ENCODE data around the gene WDR70.

WDR70 gene

DNA sequence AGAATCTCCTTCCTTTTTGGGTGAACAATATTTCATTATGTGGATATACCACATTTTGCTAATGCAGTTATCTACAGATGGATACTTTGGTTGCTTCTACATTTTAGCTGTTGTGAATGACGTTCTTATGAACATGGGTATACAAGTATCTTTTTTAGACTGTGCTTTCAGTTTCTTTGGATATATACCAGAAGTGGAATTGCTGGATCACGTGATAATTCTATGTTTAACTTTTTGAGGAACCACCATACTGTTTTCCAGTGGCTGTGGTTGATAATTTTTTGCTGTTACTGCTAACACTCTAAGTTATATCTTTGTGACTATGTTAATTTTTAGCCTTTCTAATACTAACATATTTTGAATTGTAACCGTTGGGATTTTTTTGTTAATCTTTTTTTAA, 12.5 kb downstream of the WDR70 start:
- H4K91ac ChIP-seq (ENCODE audit: low read depth, low read length, poor library complexity) = no peak overlapping the region
- H4K8ac ChIP-seq (ENCODE audit: low read depth, low read length) = no peak overlapping the region
- no peak overlapping the region for H3K23ac ChIP-seq (ENCODE audit: low read depth, low read length, poor library complexity)
- no CpG with 5 or more reads among the region's 3 CpGs for WGBS, 2 donors (ENCODE audit: extremely low coverage in 2 of 2, insufficient read length in 2 of 2, insufficient replicate concordance in 1 of 2)
- H2BK5ac ChIP-seq (ENCODE audit: low read length) = no peak overlapping the region
- H3K9ac ChIP-seq (ENCODE audit: low read depth, low read length, poor library complexity) = no peak overlapping the region
- no peaks in the 10 kb centered on the region for H3K79me1 ChIP-seq (ENCODE audit: low read depth, low read length)
- H2BK15ac ChIP-seq (ENCODE audit: low read length) = no peak overlapping the region
- no peak overlapping the region for H3K4me3 ChIP-seq (ENCODE audit: low read length in 2 of 2)
- H3K4me2 ChIP-seq (ENCODE audit: insufficient read depth, low read length, poor library complexity, severe bottlenecking) = no peak overlapping the region
- H3K27me3 ChIP-seq (ENCODE audit: control insufficient read depth in 3 of 3, insufficient read depth in 3 of 3, low read depth in 1 of 3, low read length in 3 of 3) = no peaks in the 10 kb centered on the region
- no peak overlapping the region for H2BK12ac ChIP-seq (ENCODE audit: low read length)
- DNase-seq (ENCODE audit: low spot score) = no peak
- no peak overlapping the region for H3K14ac ChIP-seq (ENCODE audit: low read length)
- H3K27ac ChIP-seq (replicated peaks; ENCODE audit: low read length) = no peak overlapping the region
- H3K9me3 ChIP-seq (replicated peaks in 1 of 2; ENCODE audit: control insufficient read depth in 2 of 2, insufficient read depth in 1 of 2, low read depth in 1 of 2, low read length in 2 of 2) = no peaks in the 10 kb centered on the region
- H3K36me3 ChIP-seq (replicated peaks in 1 of 2; ENCODE audit: control insufficient read depth in 2 of 2, insufficient read depth in 2 of 2, low read length in 2 of 2) = peaks cover 5 to 52% of the 10 kb centered on the region in 2 donors
- H3K4me1 ChIP-seq (ENCODE audit: control insufficient read depth in 2 of 2, insufficient read depth in 1 of 2, low read depth in 1 of 2, low read length in 2 of 2) = no peaks in the 10 kb centered on the region
- H2BK120ac ChIP-seq (ENCODE audit: low read depth, low read length) = no peak overlapping the region
- H2AFZ ChIP-seq (ENCODE audit: low read length) = no peak overlapping the region
- H3K4ac ChIP-seq (ENCODE audit: low read length) = no peak overlapping the region
- H2AK5ac ChIP-seq (ENCODE audit: low read depth, low read length) = no peak overlapping the region
- no peak overlapping the region for H3K18ac ChIP-seq (ENCODE audit: low read length)

DNA sequence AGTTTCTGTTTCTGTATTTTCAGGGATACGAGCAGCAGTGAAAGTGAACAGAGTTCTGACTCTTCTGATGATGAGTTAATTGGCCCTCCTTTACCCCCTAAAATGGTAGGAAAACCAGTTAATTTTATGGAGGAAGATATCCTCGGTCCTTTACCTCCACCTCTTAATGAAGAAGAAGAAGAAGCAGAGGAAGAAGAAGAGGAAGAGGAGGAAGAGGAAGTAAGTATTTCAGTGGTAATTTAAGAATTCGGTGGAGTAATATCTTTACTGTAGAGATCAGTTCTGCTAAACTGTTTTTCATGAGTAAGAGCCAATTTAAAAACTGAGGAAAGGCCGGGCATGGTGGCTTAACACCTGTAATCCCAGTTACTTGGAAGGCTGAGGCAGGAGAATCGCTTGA, 17.2 kb downstream of the WDR70 start:
- H3K27ac ChIP-seq (replicated peaks; ENCODE audit: low read length) = no peak overlapping the region
- no CpG with 5 or more reads among the region's 5 CpGs for WGBS, 2 donors (ENCODE audit: extremely low coverage in 2 of 2, insufficient read length in 2 of 2, insufficient replicate concordance in 1 of 2)
- H3K4ac ChIP-seq (ENCODE audit: low read length) = no peak overlapping the region
- H2AK5ac ChIP-seq (ENCODE audit: low read depth, low read length) = no peak overlapping the region
- H3K4me1 ChIP-seq (ENCODE audit: control insufficient read depth in 2 of 2, insufficient read depth in 1 of 2, low read depth in 1 of 2, low read length in 2 of 2) = no peaks in the 10 kb centered on the region
- no peak overlapping the region for H2AFZ ChIP-seq (ENCODE audit: low read length)
- H3K9ac ChIP-seq (ENCODE audit: low read depth, low read length, poor library complexity) = no peak overlapping the region
- H3K4me2 ChIP-seq (ENCODE audit: insufficient read depth, low read length, poor library complexity, severe bottlenecking) = no peak overlapping the region
- no peak overlapping the region for H3K14ac ChIP-seq (ENCODE audit: low read length)
- no peak overlapping the region for H2BK12ac ChIP-seq (ENCODE audit: low read length)
- H4K8ac ChIP-seq (ENCODE audit: low read depth, low read length) = no peak overlapping the region
- H4K91ac ChIP-seq (ENCODE audit: low read depth, low read length, poor library complexity) = no peak overlapping the region
- H3K27me3 ChIP-seq (ENCODE audit: control insufficient read depth in 3 of 3, insufficient read depth in 3 of 3, low read depth in 1 of 3, low read length in 3 of 3) = no peaks in the 10 kb centered on the region
- no peaks in the 10 kb centered on the region for H3K9me3 ChIP-seq (replicated peaks in 1 of 2; ENCODE audit: control insufficient read depth in 2 of 2, insufficient read depth in 1 of 2, low read depth in 1 of 2, low read length in 2 of 2)
- no peak overlapping the region for H2BK120ac ChIP-seq (ENCODE audit: low read depth, low read length)
- no peak overlapping the region for H3K23ac ChIP-seq (ENCODE audit: low read depth, low read length, poor library complexity)
- no peak overlapping the region for H3K4me3 ChIP-seq (ENCODE audit: low read length in 2 of 2)
- no peak overlapping the region for H3K18ac ChIP-seq (ENCODE audit: low read length)
- no peaks in the 10 kb centered on the region for H3K79me1 ChIP-seq (ENCODE audit: low read depth, low read length)
- no peak overlapping the region for H2BK15ac ChIP-seq (ENCODE audit: low read length)
- no peak overlapping the region for H2BK5ac ChIP-seq (ENCODE audit: low read length)
- DNase-seq (ENCODE audit: low spot score) = no peak
- H3K36me3 ChIP-seq (replicated peaks in 1 of 2; ENCODE audit: control insufficient read depth in 2 of 2, insufficient read depth in 2 of 2, low read length in 2 of 2) = peaks cover 7 to 63% of the 10 kb centered on the region in 2 donors

DNA sequence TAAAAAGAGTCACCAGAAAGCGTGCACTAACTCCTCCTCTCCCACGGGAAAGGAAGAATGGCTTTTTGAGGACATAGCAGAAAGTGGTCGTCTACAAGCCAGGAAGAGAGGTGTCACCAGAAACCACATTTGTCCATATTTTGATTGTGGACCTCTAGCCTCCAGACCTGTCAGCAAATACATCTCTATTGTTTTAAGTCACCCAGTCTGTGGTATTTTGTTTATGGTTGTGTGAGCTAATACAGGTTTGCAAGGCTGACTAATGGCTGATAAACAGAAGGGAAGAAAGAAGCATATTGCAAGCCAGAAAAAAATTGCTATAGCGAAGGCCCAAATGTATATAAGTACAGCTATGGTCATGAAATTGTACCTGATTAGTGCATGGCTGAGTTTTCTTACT, 21.4 kb downstream of the WDR70 start:
- Histone ChIP-seq H3K27me3 (ENCODE audit: control insufficient read depth in 3 of 3, insufficient read depth in 3 of 3, low read depth in 1 of 3, low read length in 3 of 3) (no peaks in the 10 kb centered on the region), H2BK120ac (ENCODE audit: low read depth, low read length) (no peak overlapping the region), H3K9me3 (replicated peaks in 1 of 2; ENCODE audit: control insufficient read depth in 2 of 2, insufficient read depth in 1 of 2, low read depth in 1 of 2, low read length in 2 of 2) (no peaks in the 10 kb centered on the region), H3K14ac (ENCODE audit: low read length) (no peak overlapping the region), H4K91ac (ENCODE audit: low read depth, low read length, poor library complexity) (no peak overlapping the region), H3K4me2 (ENCODE audit: insufficient read depth, low read length, poor library complexity, severe bottlenecking) (no peak overlapping the region), H3K18ac (ENCODE audit: low read length) (no peak overlapping the region), H2AFZ (ENCODE audit: low read length) (no peak overlapping the region), H3K23ac (ENCODE audit: low read depth, low read length, poor library complexity) (no peak overlapping the region), H2BK12ac (ENCODE audit: low read length) (no peak overlapping the region), H2BK15ac (ENCODE audit: low read length) (no peak overlapping the region), H3K4ac (ENCODE audit: low read length) (no peak overlapping the region), H2AK5ac (ENCODE audit: low read depth, low read length) (no peak overlapping the region), H3K27ac (replicated peaks; ENCODE audit: low read length) (no peak overlapping the region), H3K36me3 (replicated peaks in 1 of 2; ENCODE audit: control insufficient read depth in 2 of 2, insufficient read depth in 2 of 2, low read length in 2 of 2) (peaks cover 4 to 33% of the 10 kb centered on the region in 2 donors), H3K4me1 (ENCODE audit: control insufficient read depth in 2 of 2, insufficient read depth in 1 of 2, low read depth in 1 of 2, low read length in 2 of 2) (no peaks in the 10 kb centered on the region), H4K8ac (ENCODE audit: low read depth, low read length) (no peak overlapping the region), H3K9ac (ENCODE audit: low read depth, low read length, poor library complexity) (no peak overlapping the region), H3K79me1 (ENCODE audit: low read depth, low read length) (peaks cover 1% of the 10 kb centered on the region), H3K4me3 (ENCODE audit: low read length in 2 of 2) (no peak overlapping the region), H2BK5ac (ENCODE audit: low read length) (no peak overlapping the region)
- WGBS, 2 donors (ENCODE audit: extremely low coverage in 2 of 2, insufficient read length in 2 of 2, insufficient replicate concordance in 1 of 2) = no CpG with 5 or more reads among the region's 4 CpGs
- DNase-seq (ENCODE audit: low spot score) = no peak

DNA sequence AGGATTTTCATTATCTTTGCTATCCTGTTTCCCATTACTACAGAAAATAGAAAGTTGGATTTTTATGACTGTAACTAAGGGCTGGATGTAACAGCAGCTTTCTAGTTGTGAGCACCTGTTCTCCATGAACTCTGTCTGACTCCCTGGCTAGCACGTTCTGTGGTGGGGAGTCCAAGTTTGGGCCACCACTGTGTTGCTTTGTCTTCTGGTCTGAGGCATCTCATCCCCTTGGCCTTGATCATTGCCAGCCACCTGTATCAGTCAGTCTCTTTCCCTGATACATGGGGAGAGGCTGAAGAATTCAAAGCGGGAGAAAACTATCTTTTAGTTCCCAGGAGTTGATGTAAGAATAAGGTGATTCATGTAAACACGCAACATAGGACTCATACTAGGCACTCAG, 33.4 kb downstream of the WDR70 start:
- Histone ChIP-seq H4K8ac (ENCODE audit: low read depth, low read length) (no peak overlapping the region), H2BK120ac (ENCODE audit: low read depth, low read length) (no peak overlapping the region), H3K4ac (ENCODE audit: low read length) (no peak overlapping the region), H3K27ac (replicated peaks; ENCODE audit: low read length) (no peak overlapping the region), H3K4me1 (ENCODE audit: control insufficient read depth in 2 of 2, insufficient read depth in 1 of 2, low read depth in 1 of 2, low read length in 2 of 2) (no peaks in the 10 kb centered on the region), H3K27me3 (ENCODE audit: control insufficient read depth in 3 of 3, insufficient read depth in 3 of 3, low read depth in 1 of 3, low read length in 3 of 3) (no peaks in the 10 kb centered on the region), H3K14ac (ENCODE audit: low read length) (no peak overlapping the region), H3K23ac (ENCODE audit: low read depth, low read length, poor library complexity) (no peak overlapping the region), H4K91ac (ENCODE audit: low read depth, low read length, poor library complexity) (no peak overlapping the region), H3K9ac (ENCODE audit: low read depth, low read length, poor library complexity) (no peak overlapping the region), H2BK12ac (ENCODE audit: low read length) (no peak overlapping the region), H2AK5ac (ENCODE audit: low read depth, low read length) (no peak overlapping the region), H2AFZ (ENCODE audit: low read length) (no peak overlapping the region), H3K36me3 (replicated peaks in 1 of 2; ENCODE audit: control insufficient read depth in 2 of 2, insufficient read depth in 2 of 2, low read length in 2 of 2) (peaks cover 0 to 30% of the 10 kb centered on the region in 2 donors), H3K4me3 (ENCODE audit: low read length in 2 of 2) (no peak overlapping the region), H3K79me1 (ENCODE audit: low read depth, low read length) (no peaks in the 10 kb centered on the region), H2BK5ac (ENCODE audit: low read length) (no peak overlapping the region), H3K4me2 (ENCODE audit: insufficient read depth, low read length, poor library complexity, severe bottlenecking) (no peak overlapping the region), H2BK15ac (ENCODE audit: low read length) (no peak overlapping the region), H3K18ac (ENCODE audit: low read length) (no peak overlapping the region), H3K9me3 (replicated peaks in 1 of 2; ENCODE audit: control insufficient read depth in 2 of 2, insufficient read depth in 1 of 2, low read depth in 1 of 2, low read length in 2 of 2) (no peaks in the 10 kb centered on the region)
- no peak for DNase-seq (ENCODE audit: low spot score)
- WGBS, 2 donors (ENCODE audit: extremely low coverage in 2 of 2, insufficient read length in 2 of 2, insufficient replicate concordance in 1 of 2) = no CpG with 5 or more reads among the region's 3 CpGs

Data from neuronal stem cell (in vitro differentiated cells).